Measurements from ENCODE around the gene ZDHHC11.
"Not testable (repeated sequence)": the region's sequence is repeated elsewhere in the genome, so short reads cannot be mapped to it uniquely, and the experiment has no call there.

The ZDHHC11 gene

GRCh38 chr5:878677-879076, 27.9 kb upstream of the ZDHHC11 start:
- not testable (repeated sequence) for DNase-seq

- no peak for DNase-seq
Measured at GRCh38 chr5:878125-878524, 27.3 kb upstream of the ZDHHC11 start.

GRCh38 chr5:876398-877365, 25.9 kb upstream of the ZDHHC11 start:
- no peak for DNase-seq

- DNase-seq: no peak
Measured at GRCh38 chr5:875931-876330, 25.1 kb upstream of the ZDHHC11 start.

- DNase-seq: no peak
Measured at GRCh38 chr5:873328-873727, 22.5 kb upstream of the ZDHHC11 start.

- no peak for DNase-seq
Measured at GRCh38 chr5:872301-872700, 21.5 kb upstream of the ZDHHC11 start.

GRCh38 chr5:871596-872298, 21.0 kb upstream of the ZDHHC11 start:
- DNase-seq: no peak

GRCh38 chr5:870956-871355, 20.2 kb upstream of the ZDHHC11 start:
- no peak for DNase-seq

GRCh38 chr5:868428-869135, 17.8 kb upstream of the ZDHHC11 start:
- DNase-seq: no peak

GRCh38 chr5:867300-867870, 16.6 kb upstream of the ZDHHC11 start:
- DNase-seq: no peak

- no peak for DNase-seq
Measured at GRCh38 chr5:865771-866170, 15.0 kb upstream of the ZDHHC11 start.

- DNase-seq: no peak
Measured at GRCh38 chr5:865168-865521, 14.4 kb upstream of the ZDHHC11 start.

- DNase-seq: no peak
Measured at GRCh38 chr5:864492-865167, 13.8 kb upstream of the ZDHHC11 start.

- no peak for DNase-seq
Measured at GRCh38 chr5:863244-863805, 12.5 kb upstream of the ZDHHC11 start.

GRCh38 chr5:862367-863243, 11.8 kb upstream of the ZDHHC11 start:
- no peak for DNase-seq

- no peak for DNase-seq
Measured at GRCh38 chr5:861442-862366, 10.9 kb upstream of the ZDHHC11 start.

- no peak for DNase-seq
Measured at GRCh38 chr5:860506-861150, 9.8 kb upstream of the ZDHHC11 start.

GRCh38 chr5:859798-860296, 9.1 kb upstream of the ZDHHC11 start:
- DNase-seq: no peak

- DNase-seq: no peak
Measured at GRCh38 chr5:859391-859790, 8.6 kb upstream of the ZDHHC11 start.
